ENCODE measurements around the gene FERMT1. TPM values are rescaled to one million over a fixed set of nuclear protein-coding genes. Genes with fewer than 3 reads are reported as not detected.

Gene FERMT1
- total RNA-seq, 1 donor from 2014 or later, result 0.27 TPM

GRCh38 chr20:6164421-6165341 is 41.9 kb upstream of the FERMT1 start:
- TF ChIP-seq CTCF (IDR thresholded peaks at IDR 0.05), result no peak
- no peak overlapping the region for H3K27ac Mint-ChIP-seq (ENCODE audit: unreplicated experiment)
- DNase-seq (ENCODE audit: extremely low spot score, unreplicated experiment), result no peak
- no peaks in the 10 kb centered on the region for H3K27me3 Mint-ChIP-seq (ENCODE audit: unreplicated experiment)
- no peaks in the 10 kb centered on the region for H3K4me1 Mint-ChIP-seq (ENCODE audit: unreplicated experiment)
- no peak overlapping the region for H3K4me3 Mint-ChIP-seq (ENCODE audit: unreplicated experiment)
- no peaks in the 10 kb centered on the region for H3K9me3 Mint-ChIP-seq (ENCODE audit: unreplicated experiment)
- no peaks in the 10 kb centered on the region for H3K36me3 Mint-ChIP-seq (ENCODE audit: unreplicated experiment)

DNA sequence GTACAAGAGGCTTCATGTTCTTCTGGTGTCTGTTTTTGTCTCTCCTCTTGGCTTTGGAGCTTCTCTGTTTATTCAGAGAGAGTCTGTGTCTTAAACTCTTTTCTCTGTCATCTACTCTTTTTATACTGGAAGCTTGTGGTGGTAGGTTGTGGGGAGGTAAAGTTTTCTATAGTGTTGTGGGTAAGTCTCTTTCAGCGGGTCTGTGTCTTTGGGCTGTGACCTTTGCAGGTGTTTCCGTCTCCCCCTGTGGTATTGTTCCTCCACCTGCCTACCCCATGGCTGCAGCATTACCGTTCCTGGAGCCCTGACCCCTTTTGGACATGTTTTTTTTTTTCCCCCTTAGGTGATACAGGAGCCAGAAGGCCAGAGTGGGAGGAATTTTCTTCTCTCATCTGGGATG is 37.9 kb upstream of the FERMT1 start:
- Mint-ChIP-seq H3K36me3 (ENCODE audit: unreplicated experiment) (no peaks in the 10 kb centered on the region), H3K9me3 (ENCODE audit: unreplicated experiment) (peaks cover 19% of the 10 kb centered on the region), H3K27ac (ENCODE audit: unreplicated experiment) (no peak overlapping the region), H3K4me3 (ENCODE audit: unreplicated experiment) (no peak overlapping the region), H3K27me3 (ENCODE audit: unreplicated experiment) (no peaks in the 10 kb centered on the region), H3K4me1 (ENCODE audit: unreplicated experiment) (no peaks in the 10 kb centered on the region)
- no peak for DNase-seq (ENCODE audit: extremely low spot score, unreplicated experiment)
- no peak for TF ChIP-seq CTCF (IDR thresholded peaks at IDR 0.05)

DNA sequence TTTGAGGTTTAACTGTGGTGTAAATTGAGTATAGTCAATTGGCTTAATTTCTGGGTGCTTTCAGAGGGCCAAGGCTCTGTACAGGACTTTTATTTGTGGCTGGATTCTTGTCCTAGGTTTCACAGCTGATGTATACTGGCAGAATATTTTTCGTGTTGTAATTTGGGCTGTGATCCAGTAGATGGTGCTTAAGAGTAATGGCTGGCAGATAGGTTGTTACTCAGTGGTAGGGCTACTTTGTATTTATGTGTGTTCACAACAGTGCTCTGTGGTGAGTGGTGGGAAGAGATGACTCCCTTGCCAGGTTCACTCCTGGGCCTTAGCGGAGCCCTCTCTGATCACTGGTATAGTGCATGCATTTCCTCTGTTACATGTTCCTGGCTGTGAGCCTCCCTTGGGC is 34.5 kb upstream of the FERMT1 start:
- no peak for DNase-seq (ENCODE audit: extremely low spot score, unreplicated experiment)
- Mint-ChIP-seq H3K4me1 (ENCODE audit: unreplicated experiment) (no peaks in the 10 kb centered on the region), H3K9me3 (ENCODE audit: unreplicated experiment) (peaks cover 19% of the 10 kb centered on the region), H3K36me3 (ENCODE audit: unreplicated experiment) (no peaks in the 10 kb centered on the region), H3K27me3 (ENCODE audit: unreplicated experiment) (peaks cover 11% of the 10 kb centered on the region), H3K4me3 (ENCODE audit: unreplicated experiment) (no peak overlapping the region), H3K27ac (ENCODE audit: unreplicated experiment) (no peak overlapping the region)
- TF ChIP-seq CTCF (IDR thresholded peaks at IDR 0.05), result no peak

DNA sequence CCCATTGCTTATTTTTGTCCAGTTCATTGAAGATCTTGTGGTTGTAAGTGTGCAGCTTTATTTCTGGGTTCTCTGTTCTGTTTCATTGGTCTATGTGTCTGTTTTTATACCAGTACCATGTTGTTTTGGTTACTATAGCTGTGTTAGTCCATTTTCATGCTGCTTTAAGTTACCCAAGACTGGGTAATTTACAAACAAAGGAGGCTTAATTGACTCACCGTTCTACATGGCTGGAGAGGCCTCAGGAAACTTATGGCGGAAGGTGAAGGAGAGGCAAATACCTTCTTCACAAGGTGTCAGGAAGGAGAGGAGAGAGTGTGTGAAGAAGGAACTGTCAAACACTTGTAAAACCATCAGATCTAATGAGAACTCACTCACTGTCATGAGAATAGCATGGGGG is 29.9 kb upstream of the FERMT1 start:
- no peaks in the 10 kb centered on the region for H3K36me3 Mint-ChIP-seq (ENCODE audit: unreplicated experiment)
- no peak for DNase-seq (ENCODE audit: extremely low spot score, unreplicated experiment)
- no peak overlapping the region for H3K27ac Mint-ChIP-seq (ENCODE audit: unreplicated experiment)
- peaks cover 13% of the 10 kb centered on the region for H3K27me3 Mint-ChIP-seq (ENCODE audit: unreplicated experiment)
- H3K4me3 Mint-ChIP-seq (ENCODE audit: unreplicated experiment), result no peak overlapping the region
- peaks cover 15% of the 10 kb centered on the region for H3K9me3 Mint-ChIP-seq (ENCODE audit: unreplicated experiment)
- no peaks in the 10 kb centered on the region for H3K4me1 Mint-ChIP-seq (ENCODE audit: unreplicated experiment)
- no peak for TF ChIP-seq CTCF (IDR thresholded peaks at IDR 0.05)

GRCh38 chr20:6148073-6148472 is 25.2 kb upstream of the FERMT1 start:
- H3K9me3 Mint-ChIP-seq (ENCODE audit: unreplicated experiment), result no peaks in the 10 kb centered on the region
- no peak overlapping the region for H3K27ac Mint-ChIP-seq (ENCODE audit: unreplicated experiment)
- H3K36me3 Mint-ChIP-seq (ENCODE audit: unreplicated experiment), result no peaks in the 10 kb centered on the region
- H3K27me3 Mint-ChIP-seq (ENCODE audit: unreplicated experiment), result peaks cover 4% of the 10 kb centered on the region
- TF ChIP-seq CTCF (IDR thresholded peaks at IDR 0.05), result no peak
- DNase-seq (ENCODE audit: extremely low spot score, unreplicated experiment), result no peak
- H3K4me1 Mint-ChIP-seq (ENCODE audit: unreplicated experiment), result no peaks in the 10 kb centered on the region
- H3K4me3 Mint-ChIP-seq (ENCODE audit: unreplicated experiment), result no peak overlapping the region

Measured in osteocyte (in vitro differentiated cells).